ENCODE results near the gene CDCA4.

GRCh38 chr14:105064001-105064400 lies 43.1 kb upstream of the CDCA4 start:
- no peak for TF ChIP-seq POLR2A (IDR thresholded peaks at IDR 0.05; ENCODE audit: extremely low read depth, insufficient read length)
- TF ChIP-seq MAX (IDR thresholded peaks at IDR 0.05; ENCODE audit: low read depth, low read length), result no peak
- no peak for TF ChIP-seq CTCF (IDR thresholded peaks at IDR 0.05; ENCODE audit: low read depth, low read length)
- TF ChIP-seq MYC (IDR thresholded peaks at IDR 0.05; ENCODE audit: low read depth, low read length), result no peak

Measured in NB4 (cell line).